OCI-LY1 (cell line): ENCODE data around the gene CACNA1B.

ENCODE experiments used
- H2AFZ ChIP-seq: fragments of 200-600 bp; sonication (generic), shearing (Covaris generic); 2 replicates; pipeline ENCODE4 v1.6.0; 2014; ENCODE audit warnings: antibody characterized with exemption, mild to moderate bottlenecking, low read length
- H3F3A ChIP-seq: fragments of 200-600 bp; sonication (generic), shearing (Covaris generic); 2 replicates; pipeline ENCODE4 v1.6.0; 2014; ENCODE audit warnings: mild to moderate bottlenecking, antibody characterized with exemption, low read length, moderate library complexity; ENCODE audit not compliant: insufficient read depth
- H3K27ac ChIP-seq: fragments of 200-600 bp; sonication (generic); 2 replicates; pipeline ENCODE4 v1.5.1; 2014; ENCODE audit warnings: low read length, mixed run types, mild to moderate bottlenecking, low read depth; ENCODE audit not compliant: poor library complexity, severe bottlenecking
- H3K27me3 ChIP-seq: fragments of 200-600 bp; sonication (generic); 2 replicates; pipeline ENCODE4 v1.6.0; 2014; ENCODE audit warnings: antibody characterized with exemption, mild to moderate bottlenecking, low read length, moderate library complexity; ENCODE audit not compliant: insufficient read depth
- H3K36me3 ChIP-seq: fragments of 200-600 bp; sonication (generic); 2 replicates; pipeline ENCODE4 v1.6.1; 2014; ENCODE audit warnings: mild to moderate bottlenecking, antibody characterized with exemption, low read length, moderate library complexity, mixed read lengths; ENCODE audit not compliant: insufficient read depth
- H3K4me1 ChIP-seq: fragments of 200-600 bp; sonication (generic); 2 replicates; pipeline ENCODE4 v1.5.1; 2014; ENCODE audit warnings: mild to moderate bottlenecking, low read length, moderate library complexity; ENCODE audit not compliant: insufficient read depth, severe bottlenecking
- H3K4me2 ChIP-seq: fragments of 200-600 bp; sonication (generic), shearing (Covaris generic); 2 replicates; pipeline ENCODE4 v1.6.1; 2014; ENCODE audit warnings: low read length
- H3K4me3 ChIP-seq: fragments of 200-600 bp; sonication (generic); 2 replicates; pipeline ENCODE4 v1.5.1; 2014; ENCODE audit warnings: low read length, low read depth, mild to moderate bottlenecking, mixed read lengths; ENCODE audit not compliant: poor library complexity, severe bottlenecking
- H3K79me2 ChIP-seq: fragments of 200-600 bp; shearing (Covaris generic); 2 replicates; pipeline ENCODE4 v1.6.1; 2016; ENCODE audit warnings: mixed run types, low read length, mixed read lengths; ENCODE audit not compliant: insufficient read depth
- H3K9ac ChIP-seq: fragments of 200-600 bp; sonication (generic), shearing (Covaris generic); 2 replicates; pipeline ENCODE4 v1.6.1; 2014; ENCODE audit warnings: mild to moderate bottlenecking, low read length, mixed read lengths
- H3K9me2 ChIP-seq: fragments of 200-600 bp; sonication (generic), shearing (Covaris generic); 2 replicates; pipeline ENCODE4 v1.6.1; 2014; ENCODE audit warnings: low read depth, mild to moderate bottlenecking, low read length, mixed read lengths
- H3K9me3 ChIP-seq: fragments of 200-600 bp; shearing (Covaris generic); 2 replicates; pipeline ENCODE4 v1.6.1; 2014; ENCODE audit warnings: low read length, mixed read lengths
- H4K20me1 ChIP-seq: fragments of 200-600 bp; sonication (generic), shearing (Covaris generic); 2 replicates; pipeline ENCODE4 v1.6.0; 2016; ENCODE audit warnings: mild to moderate bottlenecking, low read length; ENCODE audit not compliant: insufficient read depth
- CTCF ChIP-seq: fragments of 200-600 bp; sonication (generic), shearing (Covaris generic); IDR thresholded peaks from 2 replicates; pipeline ENCODE4 v1.5.1; 2017; ENCODE audit warnings: mild to moderate bottlenecking, antibody characterized with exemption, low read length, moderate library complexity, mixed read lengths
- EZH2 ChIP-seq: fragments of 200-600 bp; sonication (generic), shearing (Covaris generic); IDR thresholded peaks from 2 replicates; pipeline ENCODE4 v1.8.0; 2017; ENCODE audit warnings: borderline replicate concordance, mixed run types, mild to moderate bottlenecking, antibody characterized with exemption, low read length, moderate library complexity, mixed read lengths

CACNA1B gene

GRCh38 chr9:137969685-137970084, 92.1 kb downstream of the CACNA1B start:
- Histone ChIP-seq H3K4me2 (no peak overlapping the region), H3K9me2 (no peaks in the 10 kb centered on the region), H3K27ac (no peak overlapping the region), H3K4me3 (no peak overlapping the region), H3F3A (no peaks in the 10 kb centered on the region), H3K79me2 (no peaks in the 10 kb centered on the region), H3K4me1 (no peaks in the 10 kb centered on the region), H3K27me3 (0 out of 2 replicates have a peak, but pooled peaks cover 7% of the 10 kb centered on the region), H4K20me1 (no peaks in the 10 kb centered on the region), H2AFZ (no peak overlapping the region), H3K36me3 (no peaks in the 10 kb centered on the region), H3K9ac (no peak overlapping the region), H3K9me3 (no peaks in the 10 kb centered on the region)
- TF ChIP-seq EZH2 (no peak), CTCF (no peak)

- no peak overlapping the region for H3K9ac ChIP-seq
- H3K36me3 ChIP-seq, result no peaks in the 10 kb centered on the region
- no peaks in the 10 kb centered on the region for H4K20me1 ChIP-seq
- H3K9me2 ChIP-seq, result no peaks in the 10 kb centered on the region
- no peaks in the 10 kb centered on the region for H3F3A ChIP-seq
- H3K27ac ChIP-seq, result no peak overlapping the region
- TF ChIP-seq CTCF (no peak), EZH2 (no peak)
- H3K9me3 ChIP-seq, result no peaks in the 10 kb centered on the region
- H2AFZ ChIP-seq, result no peak overlapping the region
- no peak overlapping the region for H3K4me3 ChIP-seq
- no peaks in the 10 kb centered on the region for H3K79me2 ChIP-seq
- no peaks in the 10 kb centered on the region for H3K4me1 ChIP-seq
- 0 out of 2 replicates have a peak, but pooled peaks cover 7% of the 10 kb centered on the region for H3K27me3 ChIP-seq
- no peak overlapping the region for H3K4me2 ChIP-seq
Measured at GRCh38 chr9:137970098-137970497, 92.5 kb downstream of the CACNA1B start.

GRCh38 chr9:137970686-137971476, 93.3 kb downstream of the CACNA1B start:
- H3F3A ChIP-seq, result no peaks in the 10 kb centered on the region
- H3K79me2 ChIP-seq, result no peaks in the 10 kb centered on the region
- TF ChIP-seq EZH2 (no peak), CTCF (no peak)
- no peak overlapping the region for H3K27ac ChIP-seq
- no peaks in the 10 kb centered on the region for H3K9me3 ChIP-seq
- H3K27me3 ChIP-seq, result 0 out of 2 replicates have a peak, but pooled peaks cover 7% of the 10 kb centered on the region
- H2AFZ ChIP-seq, result no peak overlapping the region
- no peak overlapping the region for H3K4me2 ChIP-seq
- no peaks in the 10 kb centered on the region for H3K36me3 ChIP-seq
- no peaks in the 10 kb centered on the region for H3K9me2 ChIP-seq
- no peaks in the 10 kb centered on the region for H4K20me1 ChIP-seq
- H3K9ac ChIP-seq, result no peak overlapping the region
- H3K4me3 ChIP-seq, result no peak overlapping the region
- no peaks in the 10 kb centered on the region for H3K4me1 ChIP-seq
